Muscle of back (tissue), 11 donors: ENCODE data around the gene HMGB4. TPM values are rescaled to one million over a fixed set of nuclear protein-coding genes. Genes with fewer than 3 reads are reported as not detected.

ENCODE experiments used
- DNase-seq, 3 donors: peaks; one replicate each; pipeline versions ENCODE4 v3.0.0 to v3.0.0-alpha.2; 2013
- polyA plus RNA-seq, 10 donors: library from polyadenylated mRNA; unstranded; fragments of 120-200 nt; gene quantifications; one replicate each; pipeline ENCODE4 v1.2.1, GENCODE V29; 2013; ENCODE audit not compliant: insufficient read length in 10 of 10

Gene HMGB4
- polyA plus RNA-seq, 10 donors = not detected

GRCh38 chr1:33848205-33848937 is 15.5 kb upstream of the HMGB4 start:
- DNase-seq = peak in 1 of 3 donors; percentile 9

DNA sequence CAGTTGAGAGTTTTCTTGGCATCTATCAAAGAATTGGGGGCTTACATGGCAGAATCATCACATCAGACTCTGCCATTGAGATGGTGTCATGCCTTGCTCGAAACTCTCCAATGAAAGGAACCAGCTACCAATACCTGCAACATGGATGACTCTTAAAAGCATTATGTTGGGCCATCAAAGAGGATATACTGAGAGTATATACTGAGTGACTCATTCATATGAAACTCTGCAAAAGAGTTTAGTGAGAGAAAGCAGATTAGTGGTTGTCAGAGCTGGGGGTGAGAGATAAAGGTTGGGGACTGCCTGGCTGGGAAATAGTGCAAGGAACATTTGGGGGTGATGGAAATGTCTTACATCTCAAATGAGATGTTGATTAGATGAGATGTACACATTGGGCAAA is 14.7 kb upstream of the HMGB4 start:
- no peak for DNase-seq

GRCh38 chr1:33850481-33850880 is 13.4 kb upstream of the HMGB4 start:
- no peak for DNase-seq

GRCh38 chr1:33852711-33853110 is 11.2 kb upstream of the HMGB4 start:
- no peak for DNase-seq

- no peak for DNase-seq
Observed at GRCh38 chr1:33853431-33853830, 10.4 kb upstream of the HMGB4 start.

DNA sequence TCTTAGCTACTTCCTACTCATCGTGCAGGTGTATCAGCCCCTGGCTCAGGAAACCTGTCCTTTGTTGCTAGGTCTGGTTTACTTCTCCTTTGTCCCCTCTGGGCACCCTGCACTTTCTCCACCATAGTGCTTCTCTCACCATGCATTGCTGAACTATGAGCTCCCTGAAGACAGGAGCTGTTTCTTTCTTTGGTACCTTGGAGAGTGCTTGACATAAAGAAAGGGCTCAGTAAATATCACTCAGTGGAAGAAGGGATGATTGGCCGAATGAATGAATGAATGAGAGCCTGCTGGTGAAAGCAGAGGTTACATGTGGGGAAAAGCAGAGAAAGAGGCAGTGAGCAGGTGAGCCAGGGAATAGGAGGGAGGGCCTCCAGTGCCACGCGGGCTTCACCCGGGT is 9.8 kb upstream of the HMGB4 start:
- no peak for DNase-seq

- no peak for DNase-seq
Observed at GRCh38 chr1:33860671-33861070, 3.2 kb upstream of the HMGB4 start.

DNA sequence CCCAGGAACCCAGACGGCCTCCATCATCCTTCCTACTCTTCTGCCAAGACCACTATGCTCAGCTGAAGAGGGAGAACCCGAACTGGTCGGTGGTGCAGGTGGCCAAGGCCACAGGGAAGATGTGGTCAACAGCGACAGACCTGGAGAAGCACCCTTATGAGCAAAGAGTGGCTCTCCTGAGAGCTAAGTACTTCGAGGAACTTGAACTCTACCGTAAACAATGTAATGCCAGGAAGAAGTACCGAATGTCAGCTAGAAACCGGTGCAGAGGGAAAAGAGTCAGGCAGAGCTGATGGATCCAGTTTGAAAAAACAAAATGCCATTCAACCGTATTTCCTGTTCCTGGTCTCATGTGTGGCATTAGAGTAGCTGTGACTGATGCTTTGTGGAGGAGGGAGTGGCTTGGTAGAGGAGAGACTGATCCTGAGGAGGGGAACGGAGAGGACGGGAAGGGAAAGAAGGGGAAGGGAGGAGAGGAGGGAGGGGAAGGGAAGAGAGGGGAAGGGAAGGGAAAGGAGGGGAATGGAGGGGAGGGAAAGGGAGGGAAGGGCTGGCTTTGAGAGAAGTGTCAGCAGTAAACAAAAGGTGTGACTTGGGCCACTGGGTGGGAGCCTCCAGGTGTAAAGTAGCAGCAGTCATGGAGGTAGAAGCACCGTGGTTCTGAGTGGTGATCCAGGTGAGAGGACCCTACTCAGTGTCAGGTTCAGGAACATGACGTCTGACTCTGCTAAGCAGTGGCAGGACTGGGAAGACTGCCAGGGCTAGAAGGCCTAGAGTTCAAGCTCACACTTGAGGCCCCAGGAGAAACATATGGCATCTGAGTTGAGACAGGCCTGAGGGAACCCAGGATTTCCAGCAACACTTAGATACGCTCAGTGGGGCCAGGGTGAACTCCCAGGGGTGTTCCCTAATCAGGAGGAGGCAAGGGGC is 846 bp downstream of the HMGB4 start:
- no peak for DNase-seq

- DNase-seq = peak; percentile 38 to 84 (median 54)
Observed at GRCh38 chr1:33866281-33866680, 2.4 kb downstream of the HMGB4 start.

GRCh38 chr1:33867684-33868083 is 3.8 kb downstream of the HMGB4 start:
- DNase-seq = no peak

GRCh38 chr1:33872275-33872674 is 8.4 kb downstream of the HMGB4 start:
- DNase-seq = no peak

GRCh38 chr1:33872683-33873082 is 8.8 kb downstream of the HMGB4 start:
- DNase-seq = peak in 1 of 3 donors; percentile 14

GRCh38 chr1:33874636-33875035 is 10.8 kb downstream of the HMGB4 start:
- DNase-seq = peak; percentile 9 to 35 (median 27)

DNA sequence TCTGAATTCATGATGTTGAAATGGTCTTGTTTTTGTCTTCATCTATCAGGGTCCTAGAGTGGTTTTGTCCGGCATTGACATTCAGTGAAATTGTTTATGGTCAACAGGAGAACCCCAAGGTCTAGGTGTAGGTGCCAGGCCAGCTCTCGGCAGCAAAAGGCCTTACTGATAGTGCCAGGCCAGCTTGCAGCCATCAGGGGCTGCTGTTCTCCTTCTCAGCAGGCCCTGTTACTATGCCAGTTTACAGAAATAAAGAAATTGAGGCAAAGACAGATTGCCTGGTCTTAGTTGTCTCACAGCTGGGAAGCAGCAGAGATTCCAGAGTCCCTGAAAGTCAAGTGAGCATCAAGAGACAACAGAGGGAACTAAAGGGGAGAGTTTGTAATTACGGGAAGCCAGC is 12.0 kb downstream of the HMGB4 start:
- DNase-seq = no peak

- peak in 1 of 3 donors; percentile 84 for DNase-seq
Observed at GRCh38 chr1:33876970-33877650, 13.2 kb downstream of the HMGB4 start.

DNA sequence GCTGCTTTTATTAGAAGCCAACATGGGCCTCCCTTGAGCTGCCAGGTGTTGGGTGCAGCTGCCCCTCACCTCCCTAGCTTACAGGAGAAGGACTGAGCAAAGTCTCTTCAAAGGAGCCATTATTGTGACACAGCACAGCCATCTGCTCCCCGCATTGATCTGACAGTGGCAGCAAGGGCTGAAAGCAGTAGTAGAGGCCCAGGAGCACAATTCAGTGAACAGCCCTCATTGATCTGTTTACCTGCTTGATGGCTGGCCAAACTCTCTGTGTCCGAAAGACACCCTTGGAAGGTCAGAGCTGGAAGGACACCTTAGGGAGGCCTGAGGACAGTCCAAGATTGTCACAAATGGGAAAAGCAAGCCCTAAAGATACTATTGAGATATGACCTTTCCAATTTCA is 14.5 kb downstream of the HMGB4 start:
- no peak for DNase-seq

DNA sequence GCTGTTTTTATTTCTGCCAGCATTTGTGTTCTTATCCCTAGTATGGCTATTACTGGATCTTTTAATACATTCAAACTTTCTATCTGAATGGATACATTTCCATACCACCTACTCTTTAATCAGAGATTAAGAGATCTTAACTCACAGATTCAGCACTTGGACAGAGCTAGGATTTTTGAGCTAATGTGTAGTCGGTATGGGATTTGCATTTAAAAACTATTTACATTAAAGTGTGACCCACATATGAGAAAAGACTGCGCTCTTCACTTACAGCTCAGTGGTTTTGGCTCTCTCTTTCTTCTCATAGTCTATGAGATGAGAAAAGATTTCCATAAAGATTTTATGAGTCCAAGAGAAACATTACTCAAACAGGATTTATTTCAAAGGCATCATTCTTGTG is 16.4 kb downstream of the HMGB4 start:
- no peak for DNase-seq

- DNase-seq = no peak
Observed at GRCh38 chr1:33886496-33886895, 22.6 kb downstream of the HMGB4 start.

DNA sequence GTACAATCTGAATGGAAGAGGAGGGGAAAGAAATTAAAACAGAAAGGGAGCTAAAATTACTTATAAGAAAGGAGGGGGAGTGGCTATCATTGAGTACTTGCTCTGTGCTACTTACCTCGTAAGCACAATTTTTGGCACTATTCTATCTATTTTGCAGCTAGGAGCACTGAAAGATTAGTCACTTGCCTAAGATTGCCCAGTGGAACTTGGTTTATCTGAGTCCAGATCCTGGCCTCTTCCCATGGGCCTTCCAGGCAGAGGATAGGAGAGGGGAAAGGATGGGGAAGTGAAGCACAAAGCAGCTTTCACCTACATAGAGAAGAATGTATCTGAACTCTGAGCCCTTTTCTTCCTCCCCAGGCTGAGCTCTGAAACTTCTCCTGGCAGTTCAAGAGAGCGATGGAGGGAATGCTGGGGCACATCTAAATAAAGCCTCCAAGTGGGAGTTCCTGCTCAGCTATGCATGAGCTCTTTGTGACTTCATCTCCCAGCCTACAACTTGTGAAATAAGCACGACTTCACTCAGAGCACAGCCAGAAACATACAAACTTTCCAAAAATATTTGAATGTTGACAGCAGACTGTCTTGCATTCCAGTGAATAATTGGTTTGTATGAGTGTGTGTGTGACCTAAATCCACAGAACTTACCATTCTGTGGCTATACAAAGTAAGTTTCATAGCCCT is 29.4 kb downstream of the HMGB4 start:
- DNase-seq = peak; percentile 30 to 85 (median 56)

GRCh38 chr1:33895396-33895795 is 31.5 kb downstream of the HMGB4 start:
- DNase-seq = no peak

GRCh38 chr1:33895976-33896375 is 32.1 kb downstream of the HMGB4 start:
- DNase-seq = no peak
